ENCODE data around the gene HTR3B.
A peak's percentile ranks its signal among the peaks of the same experiment; 100 is the strongest.
"Not testable (repeated sequence)": the region's sequence is repeated elsewhere in the genome, so short reads cannot be mapped to it uniquely, and the experiment has no call there.

HTR3B gene

DNA sequence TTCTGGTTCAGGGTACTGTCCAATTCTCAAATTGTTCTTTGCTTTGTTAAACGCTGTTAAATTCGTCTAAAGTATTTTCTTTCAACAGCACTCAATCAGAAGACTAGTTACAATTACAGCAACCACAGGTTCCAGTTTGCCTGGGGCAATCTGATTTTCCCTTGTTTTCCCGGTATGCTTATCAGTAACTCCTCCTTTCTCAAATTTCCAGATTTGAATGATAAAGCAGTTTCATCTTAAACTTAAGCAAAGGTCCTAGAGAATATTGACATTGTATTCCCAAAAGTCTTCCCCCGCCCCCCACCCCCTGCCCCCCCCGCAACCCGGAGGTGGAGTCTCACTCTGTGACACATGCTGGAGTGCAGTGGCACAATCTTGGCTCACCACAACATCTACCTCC, 18.7 kb upstream of the HTR3B start:
- no peak for ATAC-seq

GRCh38 chr11:113888848-113889247, 15.7 kb upstream of the HTR3B start:
- ATAC-seq = no peak

DNA sequence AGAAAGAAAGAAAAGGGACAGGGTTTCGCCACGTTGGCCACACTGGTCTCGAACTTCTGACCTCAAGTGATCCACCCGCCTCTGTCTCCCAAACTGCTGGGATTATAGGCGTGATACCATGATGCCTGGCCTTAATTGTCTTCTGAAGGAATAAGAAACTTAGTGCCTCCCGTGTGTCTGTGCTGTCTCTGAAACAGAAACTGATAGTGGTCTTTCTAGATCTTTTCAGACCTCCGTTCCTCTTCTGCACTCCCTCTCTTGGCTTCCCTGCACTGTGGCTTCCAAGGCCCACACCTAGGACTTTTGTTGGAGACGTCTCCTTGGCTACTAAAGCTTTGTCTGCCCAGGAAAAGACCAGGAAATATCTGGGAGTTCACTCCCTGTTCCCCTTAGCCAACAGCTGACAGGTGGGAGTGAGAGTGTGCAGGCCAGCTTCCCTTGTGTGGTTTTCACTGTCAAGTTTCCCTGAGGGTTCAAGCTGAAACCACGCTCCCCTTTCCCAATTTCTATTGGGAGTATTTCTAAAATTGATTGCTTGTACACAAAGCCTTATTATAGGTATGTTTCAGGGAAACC, 10.1 kb upstream of the HTR3B start:
- ATAC-seq = no peak

DNA sequence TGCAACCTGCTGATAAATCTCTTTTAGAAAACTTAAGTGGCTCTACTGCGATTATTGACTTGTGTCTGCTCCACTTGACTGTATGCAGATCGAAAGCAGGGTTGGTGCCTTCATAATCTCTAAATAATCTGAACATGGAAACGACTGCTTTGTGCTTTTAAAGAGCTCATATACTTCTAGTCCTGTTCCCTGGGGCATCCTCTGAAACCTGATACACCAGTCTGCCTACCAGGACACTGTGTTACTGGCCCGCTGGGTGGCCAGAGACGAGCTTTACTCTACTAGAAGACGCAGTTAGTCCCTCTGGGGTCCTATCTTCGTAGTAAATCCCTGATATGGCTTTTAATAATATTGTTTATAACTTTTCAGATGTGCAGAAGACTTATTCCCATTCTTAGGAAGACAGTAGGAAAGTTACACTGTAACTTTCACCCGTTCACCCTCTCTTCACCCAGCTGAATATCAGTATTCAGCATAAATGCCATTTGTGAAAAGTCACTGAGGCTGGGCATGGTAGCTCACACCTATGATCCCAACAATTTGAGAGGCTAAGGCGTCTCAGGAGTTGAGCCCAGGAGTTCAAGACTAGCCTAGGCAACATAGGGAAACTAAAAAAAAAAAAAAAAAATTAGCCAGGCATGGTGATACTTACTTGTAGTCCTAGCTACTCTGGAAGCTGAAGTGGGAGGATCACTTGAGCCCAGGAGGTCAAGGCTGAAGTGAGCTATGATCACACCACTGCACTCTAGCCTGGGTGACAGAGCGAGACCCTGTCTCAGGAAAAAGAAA, 9.0 kb upstream of the HTR3B start:
- ATAC-seq = no peak

GRCh38 chr11:113896156-113896879, 8.3 kb upstream of the HTR3B start:
- ATAC-seq = peak in 1 of 2 donors; percentile 41

- ATAC-seq = no peak
Observed at GRCh38 chr11:113901141-113901540, 3.5 kb upstream of the HTR3B start.

- no peak for ATAC-seq
Observed at GRCh38 chr11:113906038-113906437, 1.4 kb downstream of the HTR3B start.

DNA sequence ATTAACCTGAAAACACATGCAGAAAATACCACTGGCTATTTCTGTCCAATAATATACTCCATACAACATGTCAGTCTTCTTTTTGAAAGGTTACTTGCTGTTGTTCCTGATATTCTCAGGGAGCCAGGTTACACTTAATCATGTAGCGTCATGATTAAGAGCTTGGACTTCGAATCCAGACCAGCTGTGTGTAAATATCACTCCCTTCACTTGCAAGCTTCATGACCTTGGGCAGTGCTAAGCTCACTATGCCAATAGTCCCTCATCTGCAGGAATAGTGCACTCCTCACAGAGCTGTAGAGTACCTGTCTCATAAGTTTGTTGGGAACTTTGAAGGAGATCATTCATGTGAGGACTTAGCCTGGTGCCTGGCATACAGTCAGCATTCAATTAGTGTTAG, 1.9 kb downstream of the HTR3B start:
- no peak for ATAC-seq

- ATAC-seq = no peak
Observed at GRCh38 chr11:113907152-113907551, 2.6 kb downstream of the HTR3B start.

GRCh38 chr11:113907681-113908080, 3.1 kb downstream of the HTR3B start:
- no peak for ATAC-seq

GRCh38 chr11:113908098-113908497, 3.5 kb downstream of the HTR3B start:
- no peak for ATAC-seq

GRCh38 chr11:113911491-113911890, 6.9 kb downstream of the HTR3B start:
- ATAC-seq = not testable (repeated sequence)

DNA sequence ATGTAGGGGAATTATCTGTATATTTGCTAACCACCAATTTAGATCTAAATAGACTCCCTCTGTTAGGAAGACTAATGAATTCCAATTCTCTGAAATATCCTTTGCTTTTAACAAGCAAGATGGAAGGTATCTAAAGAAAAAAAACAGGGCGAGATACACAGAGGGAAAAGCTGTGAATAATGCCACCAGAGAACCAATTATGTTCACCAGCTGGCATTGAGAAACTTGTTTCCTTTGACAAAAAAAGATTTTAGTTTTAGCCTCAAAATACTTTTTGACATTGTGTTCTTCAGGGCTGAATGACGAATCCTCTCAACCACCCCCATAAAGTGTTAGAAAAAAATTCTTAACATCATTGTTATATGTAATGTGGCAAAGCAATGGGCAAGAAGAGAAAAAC, 19.0 kb downstream of the HTR3B start:
- ATAC-seq = no peak

DNA sequence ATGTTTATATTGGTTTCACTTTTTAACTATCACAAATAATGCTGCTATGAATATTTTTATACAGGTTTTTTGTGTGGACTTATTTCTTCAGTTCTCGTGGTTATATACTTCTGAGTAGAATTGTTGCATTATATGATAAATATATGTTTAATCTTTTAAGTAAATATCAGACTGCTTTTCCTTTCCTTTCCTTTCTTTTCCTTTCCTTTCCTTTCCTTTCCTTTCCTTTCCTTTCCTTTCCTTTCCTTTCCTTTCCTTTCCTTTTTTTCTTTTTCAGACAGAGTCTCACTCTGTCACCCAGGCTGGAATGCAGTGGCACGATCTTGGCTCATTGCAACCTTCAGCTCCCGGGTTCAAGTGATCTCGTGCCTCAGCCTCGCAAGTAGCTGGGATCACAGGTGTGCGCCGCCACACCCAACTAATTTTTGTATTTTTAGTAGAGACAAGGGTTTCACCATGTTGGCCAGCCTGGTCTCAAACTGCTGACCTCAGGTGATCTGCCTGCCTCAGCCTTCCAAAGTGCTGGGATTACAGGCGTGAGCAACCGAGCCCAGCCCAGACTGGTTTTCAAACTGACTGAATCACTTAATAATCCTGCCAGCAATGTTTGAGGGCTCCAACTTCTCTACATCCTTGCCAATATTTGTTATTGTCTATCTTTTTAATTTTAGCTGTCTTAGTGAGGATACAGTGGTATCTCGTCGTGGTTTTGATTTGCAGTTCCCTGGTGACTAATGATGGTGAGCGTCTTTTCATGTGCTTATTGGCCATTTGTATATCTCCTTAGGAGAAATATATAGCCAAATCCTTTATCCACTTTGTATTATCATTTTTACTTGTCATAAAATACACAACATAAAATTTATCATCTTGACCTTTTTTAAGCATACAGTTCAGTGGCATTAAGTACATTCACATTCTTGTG, 21.9 kb downstream of the HTR3B start:
- no peak for ATAC-seq

- ATAC-seq = no peak
Observed at GRCh38 chr11:113928311-113928710, 23.7 kb downstream of the HTR3B start.

GRCh38 chr11:113932788-113933187, 28.2 kb downstream of the HTR3B start:
- ATAC-seq = no peak

GRCh38 chr11:113934193-113934592, 29.6 kb downstream of the HTR3B start:
- ATAC-seq = not testable (repeated sequence)

DNA sequence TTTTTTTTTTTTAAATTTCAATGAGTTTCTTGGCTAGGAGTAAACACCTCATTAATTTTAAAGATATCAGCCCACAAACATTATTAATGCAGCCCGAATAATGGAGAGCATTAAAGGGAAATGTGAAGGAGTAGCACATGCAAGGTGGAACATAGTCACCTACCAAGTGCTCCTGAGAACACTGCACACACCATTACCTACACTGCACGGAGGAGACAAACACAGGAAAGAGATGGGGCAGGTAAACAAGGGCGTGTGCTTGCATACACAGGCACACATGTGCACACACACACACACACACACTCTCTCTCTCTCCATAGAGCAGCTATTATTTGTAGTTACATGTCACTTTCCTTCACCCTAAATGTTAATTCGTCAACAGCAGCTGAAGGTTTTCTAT, 30.2 kb downstream of the HTR3B start:
- no peak for ATAC-seq

DNA sequence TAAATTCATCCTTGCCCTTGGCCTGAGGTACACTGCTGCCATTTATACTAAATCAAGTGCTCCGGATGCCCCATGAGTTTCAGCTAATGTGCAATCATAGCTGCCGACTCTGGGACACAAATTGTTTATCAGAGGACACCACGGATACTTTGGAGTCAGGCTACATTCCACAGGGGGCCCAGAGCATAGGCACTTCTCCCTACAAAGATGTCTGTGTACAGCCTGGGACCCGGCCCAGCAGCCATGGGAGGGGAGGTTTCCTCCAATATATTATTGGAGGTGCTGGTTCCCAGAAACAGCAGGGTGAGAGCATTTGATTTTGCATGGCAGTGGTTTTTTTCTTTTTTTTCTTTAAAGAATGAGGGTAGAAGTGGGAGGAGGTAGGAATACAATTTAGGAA, 31.3 kb downstream of the HTR3B start:
- no peak for ATAC-seq

- ATAC-seq = no peak
Observed at GRCh38 chr11:113937918-113938317, 33.3 kb downstream of the HTR3B start.

- no peak for ATAC-seq
Observed at GRCh38 chr11:113942256-113942655, 37.7 kb downstream of the HTR3B start.

GRCh38 chr11:113946162-113946561, 41.6 kb downstream of the HTR3B start:
- not testable (repeated sequence) for ATAC-seq

DNA sequence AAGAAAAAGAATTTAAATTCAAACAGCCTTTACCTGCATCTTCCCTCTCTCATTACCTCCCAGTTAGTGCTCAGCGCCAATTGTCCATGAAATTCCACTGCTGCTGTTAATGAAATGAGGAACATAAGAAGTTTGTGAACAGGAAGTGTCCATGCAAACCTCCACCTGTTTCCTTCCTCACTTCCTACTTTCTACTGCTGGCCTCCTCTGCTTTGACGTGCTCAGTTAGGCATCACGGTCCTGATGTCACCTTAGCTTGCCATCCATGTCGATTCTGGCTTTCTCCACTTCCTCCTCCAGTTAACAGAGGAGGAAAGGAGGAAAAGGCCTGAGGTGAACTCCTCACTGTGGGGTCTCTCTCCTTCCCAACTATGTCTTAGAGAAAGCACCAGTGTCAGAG, 43.4 kb downstream of the HTR3B start:
- no peak for ATAC-seq

Measured in activated CD4-positive, CD25-positive, alpha-beta regulatory T cell treated with anti-CD3 and anti-CD28 coated beads, Interleukin-2, amount 50 U/mL, for 24 hours (primary cell).